NCI-H1417 (cell line): ENCODE measurements around the gene AIF1L.

Source experiments
- DNase-seq, 3 experiments: peaks; one replicate each; lab custom pipeline; 2025; lab: John Stamatoyannopoulos, UW

Gene AIF1L

DNA sequence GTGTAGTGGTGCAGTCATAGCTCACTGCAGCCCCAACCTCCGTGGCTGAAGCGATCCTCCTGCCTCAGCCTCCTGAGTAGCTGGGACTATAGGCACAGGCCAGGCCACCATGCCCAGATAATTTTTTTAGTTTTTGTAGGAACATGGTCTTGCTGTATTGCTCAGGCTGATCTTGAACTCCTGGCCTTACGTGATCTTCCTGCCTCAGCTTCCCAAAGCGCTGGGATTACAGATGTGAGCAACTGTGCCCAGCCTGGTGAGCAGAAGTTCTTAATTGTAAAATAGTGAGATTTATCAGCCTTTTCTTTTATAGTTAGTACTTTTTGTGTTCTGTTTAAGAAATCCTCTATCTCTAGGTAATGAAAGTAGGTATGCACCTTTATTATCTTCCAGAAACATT lies 71.6 kb downstream of the AIF1L start:
- no peak for DNase-seq

GRCh38 chr9:131169563-131170240 lies 73.4 kb downstream of the AIF1L start:
- DNase-seq: no peak
